Activated CD8-positive, alpha-beta memory T cell treated with anti-CD3 and anti-CD28 coated beads for 36 hours (primary cell): ENCODE measurements around the gene USP4. TPM values are rescaled to one million over a fixed set of nuclear protein-coding genes. Genes with fewer than 3 reads are reported as not detected.

Experiments
- CTCF ChIA-PET: fragments of 350-600 bp; sonication (Branson Sonifier 250); formaldehyde crosslinking; loops from one replicate; lab custom pipeline; 2021; ENCODE audit warnings: antibody characterized with exemption; lab: Charles Lee
- POLR2A ChIA-PET: fragments of 350-600 bp; sonication (Branson Sonifier 250); formaldehyde crosslinking; loops from one replicate; lab custom pipeline; 2021; ENCODE audit warnings: antibody characterized with exemption; lab: Charles Lee
- total RNA-seq, 2 experiments: library from RNA; stranded (reverse); gene quantifications; one replicate each; pipeline ENCODE4 v1.2.3, GENCODE V29; 2021

The USP4 gene
- total RNA-seq, result 10 to 100 TPM; 69.7 to 71.5 TPM

GRCh38 chr3:49339941-49340800, at the start of gene USP4:
Gene USP4, minus strand, starts transcription at chr3:49340053. Its CDS starts 29 bp downstream, at chr3:49340024.
- POLR2A ChIA-PET, result interaction anchor here (0.6 to 2.1 kb wide), 15 partner anchors 18 to 432 kb away, joined by 3 to 21 read pairs (median 4); partner anchors contain the start of genes DAG1, GPX1, NDUFAF3 and NICN1
- CTCF ChIA-PET, result interaction anchor here (0.7 to 4.1 kb wide), 15 partner anchors 10 to 246 kb away, joined by 3 to 44 read pairs (median 4); partner anchors contain the start of genes GPX1, NICN1 and QRICH1

GRCh38 chr3:49389297-49389696, 49.4 kb upstream of the USP4 start:
- ChIA-PET POLR2A (no interaction called here), CTCF (no interaction called here)

GRCh38 chr3:49388289-49388820, 48.5 kb upstream of the USP4 start:
- CTCF ChIA-PET, result no interaction called here
- POLR2A ChIA-PET, result no interaction called here

GRCh38 chr3:49387721-49388120, 47.9 kb upstream of the USP4 start:
- POLR2A ChIA-PET, result no interaction called here
- CTCF ChIA-PET, result no interaction called here

- CTCF ChIA-PET, result interaction anchor here (0.6 to 0.7 kb wide), 2 partner anchors 18 to 40 kb away, joined by 4 to 5 read pairs; no protein-coding TSS in a partner anchor
- POLR2A ChIA-PET, result interaction anchor here (1.0 kb wide), 1 partner anchor 22 kb away, joined by 3 read pairs; no protein-coding TSS in a partner anchor
Observed at GRCh38 chr3:49386056-49386756, 46.4 kb upstream of the USP4 start.

- ChIA-PET CTCF (no interaction called here), POLR2A (no interaction called here)
Observed at GRCh38 chr3:49385617-49386016, 45.8 kb upstream of the USP4 start.

- CTCF ChIA-PET, result no interaction called here
- POLR2A ChIA-PET, result interaction anchor here (0.6 kb wide), 2 partner anchors 24 to 32 kb away, joined by 3 to 4 read pairs; no protein-coding TSS in a partner anchor
Observed at GRCh38 chr3:49383387-49383786, 43.5 kb upstream of the USP4 start.

- CTCF ChIA-PET, result interaction anchor here (0.6 to 0.7 kb wide), 2 partner anchors 35 to 72 kb away, joined by 3 to 5 read pairs; no protein-coding TSS in a partner anchor
- POLR2A ChIA-PET, result interaction anchor here (0.6 to 1.0 kb wide), 3 partner anchors 12 to 38 kb away, joined by 3 to 5 read pairs (median 4); partner anchors contain the start of genes RHOA and USP4
Observed at GRCh38 chr3:49378249-49378895, 38.5 kb upstream of the USP4 start.

- ChIA-PET POLR2A (interaction anchor here (0.6 kb wide), 1 partner anchor 34 kb away, joined by 5 read pairs; the partner anchor contains the start of gene RHOA), CTCF (interaction anchor here (0.8 kb wide), 1 partner anchor 207 kb away, joined by 3 read pairs; no protein-coding TSS in a partner anchor)
Observed at GRCh38 chr3:49377483-49377882, 37.6 kb upstream of the USP4 start.

GRCh38 chr3:49371946-49372345, 32.1 kb upstream of the USP4 start:
- ChIA-PET CTCF (no interaction called here), POLR2A (no interaction called here)

- POLR2A ChIA-PET, result interaction anchor here (0.6 to 0.9 kb wide), 2 partner anchors 31 to 38 kb away, joined by 3 read pairs; partner anchors contain the start of gene USP4
- CTCF ChIA-PET, result interaction anchor here (1.4 kb wide), 1 partner anchor 12 kb away, joined by 3 read pairs; no protein-coding TSS in a partner anchor
Observed at GRCh38 chr3:49370585-49371290, 30.9 kb upstream of the USP4 start.

GRCh38 chr3:49362561-49362960, 22.7 kb upstream of the USP4 start:
- CTCF ChIA-PET, result interaction anchor here (1.2 kb wide), 1 partner anchor 87 kb away, joined by 4 read pairs; no protein-coding TSS in a partner anchor
- POLR2A ChIA-PET, result no interaction called here

- ChIA-PET POLR2A (interaction anchor here (0.6 to 2.9 kb wide), 2 partner anchors 20 to 24 kb away, joined by 3 to 21 read pairs; partner anchors contain the start of gene USP4), CTCF (interaction anchor here (1.0 kb wide), 1 partner anchor 13 kb away, joined by 3 read pairs; no protein-coding TSS in a partner anchor)
Observed at GRCh38 chr3:49359623-49360022, 19.8 kb upstream of the USP4 start.

- POLR2A ChIA-PET, result interaction anchor here (1.7 to 2.9 kb wide), 2 partner anchors 14 to 19 kb away, joined by 5 to 21 read pairs; partner anchors contain the start of gene USP4
- CTCF ChIA-PET, result interaction anchor here (0.8 to 2.5 kb wide), 6 partner anchors 11 to 373 kb away, joined by 3 to 15 read pairs (median 3); partner anchors contain the start of genes RHOA, TCTA and USP4
Observed at GRCh38 chr3:49358884-49359225, 19.0 kb upstream of the USP4 start.

GRCh38 chr3:49358217-49358883, 18.5 kb upstream of the USP4 start, which contains the start of gene GPX1:
Gene GPX1, minus strand, starts transcription at chr3:49358353. Its CDS starts 75 bp downstream, at chr3:49358278.
- ChIA-PET CTCF (interaction anchor here (0.8 to 2.5 kb wide), 7 partner anchors 12 to 372 kb away, joined by 3 to 15 read pairs (median 3); partner anchors contain the start of genes RHOA, TCTA and USP4), POLR2A (interaction anchor here (1.1 to 2.9 kb wide), 3 partner anchors 13 to 53 kb away, joined by 5 to 21 read pairs (median 6); partner anchors contain the start of genes RHOA, TCTA and USP4)

GRCh38 chr3:49357443-49358216, 17.8 kb upstream of the USP4 start:
- CTCF ChIA-PET, result interaction anchor here (0.8 to 2.5 kb wide), 3 partner anchors 19 to 87 kb away, joined by 4 to 15 read pairs (median 4); partner anchors contain the start of gene USP4

More at GRCh38 chr3:49357443-49358216, 17.8 kb upstream of the USP4 start:
- POLR2A ChIA-PET, result interaction anchor here (1.1 to 2.9 kb wide), 3 partner anchors 13 to 54 kb away, joined by 5 to 21 read pairs (median 6); partner anchors contain the start of genes RHOA, TCTA and USP4
